Testis (tissue), 2 donors: ENCODE data around the gene ITGB5.

ENCODE experiments used
- POLR2A ChIP-seq: fragments of 450-650 bp; IDR thresholded peaks from one replicate; pipeline ENCODE4 v1.6.1; 2017; ENCODE audit warnings: antibody characterized with exemption, mild to moderate bottlenecking, moderate library complexity
- TF ChIP-seq, protein P1 (sequence below), 3 experiments: fragments of 450-650 bp in 2 of 3; fragments of 200-600 bp in 1 of 3; sonication (generic) in 1 of 3; IDR thresholded peaks; one replicate each; pipeline ENCODE4 v1.5.1; 2016 to 2019; ENCODE audit warnings: antibody characterized with exemption in 3 of 3, mild to moderate bottlenecking in 2 of 3, moderate library complexity in 1 of 3

DNA sequence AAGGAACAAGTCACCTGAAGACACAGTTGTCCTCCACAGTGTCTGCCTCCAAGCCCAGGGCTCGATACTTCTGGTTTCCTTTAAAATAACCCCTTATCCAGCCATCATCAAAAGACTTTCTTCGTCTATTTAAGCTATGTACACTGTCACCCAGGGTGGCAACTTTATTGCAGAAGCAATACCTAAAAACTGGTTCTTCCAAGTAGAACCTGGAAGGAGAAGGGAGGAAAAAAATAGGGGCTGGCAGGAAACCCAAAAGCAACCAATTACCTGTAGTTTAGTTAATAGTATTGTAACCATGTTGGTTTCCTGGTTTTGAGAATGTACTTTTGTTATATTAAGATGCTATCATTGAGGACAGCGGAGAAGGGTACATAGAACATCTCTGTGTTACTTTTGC is 33.7 kb downstream of the ITGB5 start:
- TF ChIP-seq, protein P1, sequence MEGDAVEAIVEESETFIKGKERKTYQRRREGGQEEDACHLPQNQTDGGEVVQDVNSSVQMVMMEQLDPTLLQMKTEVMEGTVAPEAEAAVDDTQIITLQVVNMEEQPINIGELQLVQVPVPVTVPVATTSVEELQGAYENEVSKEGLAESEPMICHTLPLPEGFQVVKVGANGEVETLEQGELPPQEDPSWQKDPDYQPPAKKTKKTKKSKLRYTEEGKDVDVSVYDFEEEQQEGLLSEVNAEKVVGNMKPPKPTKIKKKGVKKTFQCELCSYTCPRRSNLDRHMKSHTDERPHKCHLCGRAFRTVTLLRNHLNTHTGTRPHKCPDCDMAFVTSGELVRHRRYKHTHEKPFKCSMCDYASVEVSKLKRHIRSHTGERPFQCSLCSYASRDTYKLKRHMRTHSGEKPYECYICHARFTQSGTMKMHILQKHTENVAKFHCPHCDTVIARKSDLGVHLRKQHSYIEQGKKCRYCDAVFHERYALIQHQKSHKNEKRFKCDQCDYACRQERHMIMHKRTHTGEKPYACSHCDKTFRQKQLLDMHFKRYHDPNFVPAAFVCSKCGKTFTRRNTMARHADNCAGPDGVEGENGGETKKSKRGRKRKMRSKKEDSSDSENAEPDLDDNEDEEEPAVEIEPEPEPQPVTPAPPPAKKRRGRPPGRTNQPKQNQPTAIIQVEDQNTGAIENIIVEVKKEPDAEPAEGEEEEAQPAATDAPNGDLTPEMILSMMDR (IDR thresholded peaks at IDR 0.05) = no peak
- no peak for TF ChIP-seq POLR2A
